Psoas muscle (tissue), 8 donors: Measurements from ENCODE around the gene GNB2. TPM values are rescaled to one million over a fixed set of nuclear protein-coding genes. Genes with fewer than 3 reads are reported as not detected.
"Not testable (repeated sequence)": the region's sequence is repeated elsewhere in the genome, so short reads cannot be mapped to it uniquely, and the experiment has no call there.

Source experiments
- ATAC-seq, 4 donors: fragments of 200-7000 bp; cut with Tn5 transposase; one replicate each; pipeline ENCODE4 v1.9.1; 2020; ENCODE audit warnings: moderate library complexity in 3 of 4, mild to moderate bottlenecking in 2 of 4
- DNase-seq, 2 donors: peaks; one replicate each; pipeline ENCODE4 v3.0.0-alpha.2; 2020
- H3K27ac ChIP-seq: fragments of 200-600 bp; one replicate; pipeline ENCODE4 v1.8.0; 2022
- H3K27me3 ChIP-seq, 3 donors: fragments of 200-600 bp in 1 of 3; one replicate each; pipeline versions ENCODE4 v1.6.1 to v1.8.0; 2013 to 2022; ENCODE audit warnings: low read length in 2 of 3, mild to moderate bottlenecking in 2 of 3, moderate library complexity in 1 of 3; ENCODE audit not compliant: insufficient read depth in 3 of 3
- H3K36me3 ChIP-seq, 2 donors: fragments of 200-600 bp in 1 of 2; one replicate each; pipeline versions ENCODE4 v1.6.1 to v1.8.0; 2013 to 2022; ENCODE audit warnings: low read depth in 1 of 2, mild to moderate bottlenecking in 1 of 2, moderate library complexity in 1 of 2; ENCODE audit not compliant: insufficient read depth in 1 of 2
- H3K4me1 ChIP-seq: fragments of 200-600 bp; one replicate; pipeline ENCODE4 v1.8.0; 2022
- H3K4me3 ChIP-seq: fragments of 200-600 bp; one replicate; pipeline ENCODE4 v1.8.0; 2022; ENCODE audit warnings: mild to moderate bottlenecking
- H3K9me3 ChIP-seq: fragments of 200-600 bp; one replicate; pipeline ENCODE4 v1.8.0; 2022
- WGBS, 3 donors: extraction: QIAGEN DNeasy Blood & Tissue Kit; methylation state at CpG; one replicate each; pipeline versions ENCODE4 v1.1.6 to v1.1.7; 2013; 5-methylcytosine and 5-hydroxymethylcytosine counted together
- intact Hi-C, 2 donors: fragments of 100-400 bp; cut with DNase I; formaldehyde crosslinking; loops; one replicate each; pipeline versions ENCODE4 v1.11.0 to v1.14.2; 2022
- polyA plus RNA-seq, 3 donors: library from polyadenylated mRNA; stranded (reverse); fragments of 200-250 nt; gene quantifications; one replicate each; pipeline ENCODE4 v1.2.3, GENCODE V29; 2013
- total RNA-seq, 4 donors: library from RNA; stranded (reverse); fragmentation: NEBNext Ultra II Directional in 2 of 4; extraction: Animal tissue kit (Norgen Biotek cat#: 25700) in 2 of 4; gene quantifications; one replicate each; pipeline versions ENCODE4 v1.2.1 to v1.2.4, GENCODE V29; 2021 to 2023
- TF ChIP-seq, protein P1 (sequence below): fragments of 200-600 bp; IDR thresholded peaks from one replicate; pipeline ENCODE4 v1.8.0; 2022; ENCODE audit warnings: antibody characterized with exemption
- donor health status: healthy with polysubstance abuse.
- donor health status: DM: no; HTN: no; CAD: no; lungs with moderate emphysema.
- donor health status: Bipolar disorder and iron deficiency.
- donor health status: healthy.
- donor health status: DM: yes; HTN: yes; CAD: no.
- donor health status: DM: no; HTN: no; CAD: no.
- donor health status: DM: no; HTN: no; CAD: no.
- donor health status: DM: yes; HTN: yes; CAD: no.

The GNB2 gene
- total and polyA plus RNA-seq, 7 donors: 87.1 to 148 (median 117) TPM

DNA sequence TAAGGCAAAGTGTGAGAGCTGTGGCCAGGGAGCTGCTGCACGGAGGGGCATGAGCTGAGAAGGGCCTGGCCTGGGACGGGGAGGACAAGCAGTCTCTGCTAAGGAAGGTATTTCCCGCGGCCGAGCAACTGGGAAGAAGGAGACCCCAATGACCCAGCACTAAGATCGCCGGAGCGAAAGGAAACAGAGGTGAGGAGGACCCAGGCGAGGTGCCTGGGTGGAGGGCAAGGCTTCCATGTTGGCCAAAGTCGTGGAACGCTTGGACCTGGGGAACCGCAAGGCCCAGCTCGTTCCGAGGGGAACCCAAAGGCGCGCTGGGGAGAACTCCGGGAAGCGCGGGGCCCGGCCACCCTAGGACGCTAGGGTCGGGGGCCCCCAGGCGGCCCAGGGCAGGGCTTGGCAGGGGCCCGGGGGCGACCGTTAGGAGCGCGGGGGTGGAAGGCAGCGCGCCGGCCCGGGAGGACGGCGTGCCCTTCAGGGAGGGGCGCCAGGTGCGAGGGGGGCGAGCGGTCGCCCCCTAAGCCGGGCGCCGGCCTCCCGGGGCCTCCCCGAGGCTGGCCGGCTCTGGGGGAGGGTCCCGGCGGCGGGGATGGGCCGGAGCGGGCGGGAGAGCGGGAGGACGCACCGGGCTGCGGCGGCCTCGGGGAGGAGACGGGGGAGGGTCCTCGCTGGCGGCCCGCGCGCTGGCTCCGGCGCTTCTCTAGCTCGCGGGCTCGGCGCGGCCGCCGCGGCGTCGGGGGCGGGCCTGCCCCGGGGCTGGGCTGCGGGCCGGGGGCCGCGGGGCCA lies 20.0 kb downstream of the GNB2 start:
- peak in 2 of 4 donors; percentile 8 to 9 for ATAC-seq

DNA sequence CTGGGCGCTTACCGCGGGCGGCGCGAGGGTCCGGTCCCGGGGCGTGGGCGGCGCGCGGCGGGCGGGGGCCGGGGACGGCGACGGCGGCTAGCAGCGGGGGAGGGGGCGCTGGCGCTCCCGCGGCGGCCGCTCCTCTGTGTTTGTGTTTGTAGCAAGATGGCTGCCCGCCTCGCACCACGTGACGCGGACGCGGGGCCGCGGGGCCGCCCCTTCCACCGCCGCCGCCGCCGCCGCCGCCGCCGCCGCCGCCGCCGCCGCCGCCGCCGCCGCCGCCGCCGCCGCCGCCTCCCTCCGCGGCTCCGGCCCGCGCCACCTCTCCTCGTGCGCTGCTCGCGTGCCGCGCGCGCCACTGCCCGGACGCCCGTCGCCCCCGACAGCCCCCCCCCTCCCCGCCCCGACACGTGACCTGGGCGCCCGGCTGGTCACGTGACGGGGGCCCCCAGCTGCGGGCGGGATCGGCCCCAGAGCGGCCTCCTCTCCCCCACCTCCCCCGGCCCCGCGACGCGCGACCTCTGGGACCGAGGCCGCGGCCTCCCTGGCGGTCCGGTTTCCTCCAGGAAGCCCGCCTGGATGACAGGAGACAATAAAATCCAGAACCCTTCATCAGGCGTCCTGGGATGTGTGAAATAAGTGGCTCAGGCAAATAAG lies 20.7 kb downstream of the GNB2 start, which contains the start of gene GIGYF1:
Gene GIGYF1 (minus strand): TSS at position 153 of the 648 bp plus-strand sequence. CDS start 6,012 bp downstream, outside the sequence.
- peak within 1 kb of the TSS; percentile 93 for H3K4me3 ChIP-seq
- H3K9me3 ChIP-seq: no peaks in the 10 kb centered on the region
- WGBS, 3 donors: 0 to 2% (median 1%) methylated on average over 15 to 76 of the region's 102 CpGs
- H3K36me3 ChIP-seq: peaks cover 0 to 2% of the 10 kb centered on the region in 2 donors
- intact Hi-C loops: loop anchor here (5.0 kb wide), 3 partner anchors 62 to 227 kb away; no protein-coding TSS in a partner anchor
- peaks cover 36% of the 10 kb centered on the region for H3K4me1 ChIP-seq
- DNase-seq: peak; percentile 81 to 87
- peaks cover 0 to 2% (median 0%) of the 10 kb centered on the region in 3 donors for H3K27me3 ChIP-seq
- peak within 1 kb of the TSS; percentile 75 for H3K27ac ChIP-seq
- TF ChIP-seq, protein P1, sequence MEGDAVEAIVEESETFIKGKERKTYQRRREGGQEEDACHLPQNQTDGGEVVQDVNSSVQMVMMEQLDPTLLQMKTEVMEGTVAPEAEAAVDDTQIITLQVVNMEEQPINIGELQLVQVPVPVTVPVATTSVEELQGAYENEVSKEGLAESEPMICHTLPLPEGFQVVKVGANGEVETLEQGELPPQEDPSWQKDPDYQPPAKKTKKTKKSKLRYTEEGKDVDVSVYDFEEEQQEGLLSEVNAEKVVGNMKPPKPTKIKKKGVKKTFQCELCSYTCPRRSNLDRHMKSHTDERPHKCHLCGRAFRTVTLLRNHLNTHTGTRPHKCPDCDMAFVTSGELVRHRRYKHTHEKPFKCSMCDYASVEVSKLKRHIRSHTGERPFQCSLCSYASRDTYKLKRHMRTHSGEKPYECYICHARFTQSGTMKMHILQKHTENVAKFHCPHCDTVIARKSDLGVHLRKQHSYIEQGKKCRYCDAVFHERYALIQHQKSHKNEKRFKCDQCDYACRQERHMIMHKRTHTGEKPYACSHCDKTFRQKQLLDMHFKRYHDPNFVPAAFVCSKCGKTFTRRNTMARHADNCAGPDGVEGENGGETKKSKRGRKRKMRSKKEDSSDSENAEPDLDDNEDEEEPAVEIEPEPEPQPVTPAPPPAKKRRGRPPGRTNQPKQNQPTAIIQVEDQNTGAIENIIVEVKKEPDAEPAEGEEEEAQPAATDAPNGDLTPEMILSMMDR: no peak
- peak; percentile 40 to 75 (median 67) for ATAC-seq

More for the DNA sequence above, 20.0 kb downstream of the GNB2 start:
- Histone ChIP-seq H3K9me3 (no peaks in the 10 kb centered on the region), H3K4me3 (peak overlapping the region; percentile 93), H3K4me1 (peaks cover 43% of the 10 kb centered on the region), H3K27me3 (peaks cover 0 to 2% (median 0%) of the 10 kb centered on the region in 3 donors), H3K27ac (peak overlapping the region; percentile 71), H3K36me3 (peaks cover 0 to 9% of the 10 kb centered on the region in 2 donors)
- intact Hi-C loops: loop anchor here (2.0 to 5.0 kb wide), 4 partner anchors 19 to 226 kb away; no protein-coding TSS in a partner anchor
- TF ChIP-seq, protein P1: no peak
- 1 to 2% (median 1%) methylated on average over 35 to 81 of the region's 81 CpGs for WGBS, 3 donors
- peak; percentile 22 to 59 for DNase-seq

DNA sequence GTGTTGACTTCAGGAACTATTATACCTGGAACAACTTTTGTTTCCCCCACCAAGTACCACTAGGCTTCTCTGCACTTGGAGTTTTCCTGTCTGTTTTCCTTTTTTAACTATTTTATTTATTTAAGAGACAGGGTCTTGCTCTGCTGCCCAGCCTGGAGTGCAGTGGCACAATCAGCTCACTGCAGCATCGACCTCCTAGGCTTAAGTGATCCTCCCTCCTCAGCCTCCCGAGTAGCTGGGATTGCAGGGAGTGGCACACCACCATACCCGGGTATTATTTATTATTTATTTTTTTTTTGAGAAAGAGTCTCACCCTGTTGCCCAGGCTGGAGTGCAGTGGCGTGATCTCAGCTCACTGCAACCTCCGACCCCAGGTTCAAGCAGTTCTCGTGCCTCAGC lies 22.6 kb downstream of the GNB2 start:
- no peak overlapping the region for H3K27ac ChIP-seq
- no peak overlapping the region for H3K4me3 ChIP-seq
- TF ChIP-seq, protein P1: no peak
- DNase-seq: no peak
- H3K4me1 ChIP-seq: peaks cover 19% of the 10 kb centered on the region
- intact Hi-C loops: no loop called here
- no peaks in the 10 kb centered on the region for H3K36me3 ChIP-seq
- 71 to 77% (median 73%) methylated on average over 6 of the region's 6 CpGs for WGBS, 3 donors
- peaks cover 0 to 2% (median 0%) of the 10 kb centered on the region in 3 donors for H3K27me3 ChIP-seq
- no peaks in the 10 kb centered on the region for H3K9me3 ChIP-seq
- no peak for ATAC-seq

DNA sequence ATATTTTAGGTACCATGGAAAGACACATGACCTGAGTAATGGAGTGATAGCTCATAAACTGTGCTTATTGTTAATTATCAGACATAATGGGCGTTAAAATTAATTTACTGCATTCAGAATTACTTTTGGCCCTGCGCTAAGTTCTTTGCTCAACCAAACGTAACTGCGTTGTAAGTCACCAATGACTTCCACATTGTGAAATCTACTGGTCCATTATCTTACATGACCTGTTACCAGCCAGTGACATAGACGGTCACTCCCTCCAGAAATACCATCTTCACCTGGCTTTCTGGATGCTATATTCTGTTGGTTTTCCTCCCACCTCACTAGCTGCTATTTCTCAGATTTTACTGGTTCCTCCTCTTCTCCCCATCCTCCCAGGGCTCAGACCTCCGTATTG lies 25.5 kb downstream of the GNB2 start:
- Histone ChIP-seq H3K36me3 (no peaks in the 10 kb centered on the region), H3K27me3 (peaks cover 0 to 2% (median 0%) of the 10 kb centered on the region in 3 donors), H3K9me3 (no peaks in the 10 kb centered on the region), H3K4me3 (no peak overlapping the region), H3K4me1 (no peaks in the 10 kb centered on the region), H3K27ac (no peak overlapping the region)
- 60 to 69% (median 63%) methylated on average over 6 of the region's 6 CpGs for WGBS, 3 donors
- DNase-seq (no peak), ATAC-seq (no peak)
- intact Hi-C loops: no loop called here
- TF ChIP-seq, protein P1: no peak

DNA sequence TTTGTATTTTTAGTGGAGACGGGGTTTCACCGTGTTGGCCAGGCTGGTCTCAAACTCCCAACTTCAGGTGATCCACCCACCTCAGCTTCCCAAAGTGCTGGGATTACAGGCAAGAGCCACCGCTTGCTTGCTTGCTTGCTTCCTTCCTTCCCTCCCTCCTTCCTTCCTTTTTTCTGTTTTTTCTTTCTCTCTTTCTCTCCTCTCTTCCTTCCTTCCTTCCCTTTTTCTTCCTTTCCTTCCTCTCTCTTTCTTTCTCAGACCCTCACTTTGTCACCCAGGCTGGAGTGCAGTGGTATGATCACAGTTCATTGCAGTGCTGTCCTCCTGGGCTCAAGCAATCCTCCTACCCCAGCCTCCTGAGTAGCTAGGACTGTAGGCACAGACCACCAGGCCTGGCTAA lies 27.5 kb downstream of the GNB2 start:
- not testable (repeated sequence) for DNase-seq, H3K4me3 ChIP-seq, H3K27me3 ChIP-seq, H3K27ac ChIP-seq, H3K4me1 ChIP-seq, ATAC-seq, H3K9me3 ChIP-seq, H3K36me3 ChIP-seq
- 38 to 80% (median 52%) methylated on average over 3 of the region's 3 CpGs for WGBS, 3 donors
- intact Hi-C loops: loop anchor here in 1 of 2 donors (5.0 kb wide), 1 partner anchor 151 kb away; the partner anchor contains the start of gene SLC12A9
